Choroid plexus epithelial cell (primary cell): ENCODE data around the gene SMURF1.

ENCODE experiments used
- DNase-seq: peaks from one replicate; pipeline ENCODE4 v3.0.0-alpha.2; 2010; ENCODE audit warnings: low read depth
- H3K4me3 ChIP-seq: 2 replicates; pipeline ENCODE4 v1.5.1; 2011; ENCODE audit warnings: low read depth, mild to moderate bottlenecking, control low read depth, low read length, moderate library complexity
- CTCF ChIP-seq: conservative IDR thresholded peaks from 2 replicates; pipeline ENCODE4 v1.5.1; 2011; ENCODE audit warnings: low read depth, mild to moderate bottlenecking, control low read depth, inconsistent platforms, low read length, moderate library complexity

The SMURF1 gene

GRCh38 chr7:99141841-99142726 lies 1.8 kb downstream of the SMURF1 start:
- no peak for TF ChIP-seq CTCF
- peak; percentile 75 for DNase-seq
- peak overlapping the region; percentile 81 for H3K4me3 ChIP-seq

- H3K4me3 ChIP-seq, result peak overlapping the region; percentile 56
- DNase-seq, result no peak
- no peak for TF ChIP-seq CTCF
These were observed 2.6 kb downstream of the SMURF1 start for GRCh38 chr7:99141334-99141733.

- no peak overlapping the region for H3K4me3 ChIP-seq
- TF ChIP-seq CTCF, result no peak
- DNase-seq, result no peak
These were observed 3.1 kb downstream of the SMURF1 start for GRCh38 chr7:99140813-99141212.

GRCh38 chr7:99139036-99139435 lies 4.9 kb downstream of the SMURF1 start:
- no peak for TF ChIP-seq CTCF
- no peak overlapping the region for H3K4me3 ChIP-seq
- DNase-seq, result peak; percentile 38

- H3K4me3 ChIP-seq, result peak overlapping the region; percentile 21
- TF ChIP-seq CTCF, result peak; percentile 40
- peak; percentile 86 for DNase-seq
These were observed 6.3 kb downstream of the SMURF1 start for GRCh38 chr7:99137411-99138180.

- DNase-seq, result no peak
- TF ChIP-seq CTCF, result no peak
- H3K4me3 ChIP-seq, result no peak overlapping the region
These were observed 8.0 kb downstream of the SMURF1 start for GRCh38 chr7:99135938-99136337.
